Measurements from ENCODE around the gene SMARCA1.
"Not testable (repeated sequence)": the region's sequence is repeated elsewhere in the genome, so short reads cannot be mapped to it uniquely, and the experiment has no call there.

The SMARCA1 gene
- total RNA-seq: 0.56 reads per million

DNA sequence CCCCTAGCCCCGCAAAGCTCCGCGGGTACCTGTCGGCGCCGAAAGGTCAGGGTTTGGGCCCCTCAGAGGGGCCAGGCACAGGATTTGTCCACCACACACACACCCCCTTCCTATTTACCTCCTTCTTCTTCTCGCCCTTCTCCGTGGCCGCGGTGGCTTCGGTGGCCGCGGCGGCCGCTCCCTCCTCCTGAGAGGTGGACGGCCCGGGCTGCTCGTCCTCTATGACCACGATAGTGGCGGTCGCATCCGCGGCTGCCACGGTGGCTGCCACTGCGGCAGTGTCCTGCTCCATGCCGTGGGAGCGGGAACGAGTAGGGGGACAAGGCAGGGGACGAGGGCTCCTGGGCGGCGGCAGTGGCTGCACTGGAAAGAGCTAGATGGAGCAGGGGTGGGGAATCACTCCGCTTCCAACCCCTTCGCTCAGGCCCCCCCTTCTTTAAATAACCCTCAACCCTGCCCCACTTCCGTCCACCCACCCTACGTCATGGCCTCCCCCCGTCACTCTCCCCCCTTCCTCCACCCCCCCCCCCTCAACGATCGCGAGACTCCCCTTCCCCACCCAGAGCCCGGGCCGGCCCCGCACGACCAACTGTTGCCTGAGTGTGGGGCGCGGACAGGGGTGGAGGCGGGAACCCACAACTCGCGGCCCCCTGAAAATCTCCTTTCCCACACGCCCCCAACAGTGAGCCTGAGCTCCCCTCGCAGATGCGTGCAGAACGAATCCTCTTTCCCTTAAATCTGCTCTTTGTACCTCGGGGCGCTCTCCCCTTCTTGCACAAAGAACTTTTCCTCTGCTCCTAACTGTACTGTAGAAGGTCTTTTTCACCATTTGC lies at the start of gene SMARCA1:
Gene SMARCA1 (minus strand): TSS at position 412 of the 833 bp plus-strand sequence. CDS start 120 bp downstream, at position 292.
- no peak for DNase-seq

GRCh38 chrX:129572422-129572821 lies 49.1 kb upstream of the SMARCA1 start:
- DNase-seq: no peak

DNA sequence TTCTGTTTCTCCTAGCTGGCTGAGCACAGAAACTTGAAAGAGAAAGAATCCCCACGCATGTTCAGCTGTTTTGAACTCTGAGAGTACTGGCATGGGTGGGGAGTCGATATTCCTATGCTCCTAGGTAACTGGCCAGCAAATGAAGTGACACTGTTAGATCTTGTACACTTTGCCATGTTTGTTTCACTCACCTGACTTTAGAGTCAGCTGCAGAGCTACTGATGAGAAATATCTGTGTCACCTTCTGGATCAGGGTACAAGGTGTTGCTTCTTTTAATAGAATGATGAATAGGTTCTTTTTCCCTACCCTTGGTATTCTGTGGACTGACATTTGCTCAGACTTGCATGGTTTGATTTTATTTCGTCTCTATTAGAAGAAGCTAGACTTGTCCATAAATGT lies 45.1 kb upstream of the SMARCA1 start:
- no peak for DNase-seq

GRCh38 chrX:129566073-129566472 lies 42.8 kb upstream of the SMARCA1 start:
- DNase-seq: no peak

DNA sequence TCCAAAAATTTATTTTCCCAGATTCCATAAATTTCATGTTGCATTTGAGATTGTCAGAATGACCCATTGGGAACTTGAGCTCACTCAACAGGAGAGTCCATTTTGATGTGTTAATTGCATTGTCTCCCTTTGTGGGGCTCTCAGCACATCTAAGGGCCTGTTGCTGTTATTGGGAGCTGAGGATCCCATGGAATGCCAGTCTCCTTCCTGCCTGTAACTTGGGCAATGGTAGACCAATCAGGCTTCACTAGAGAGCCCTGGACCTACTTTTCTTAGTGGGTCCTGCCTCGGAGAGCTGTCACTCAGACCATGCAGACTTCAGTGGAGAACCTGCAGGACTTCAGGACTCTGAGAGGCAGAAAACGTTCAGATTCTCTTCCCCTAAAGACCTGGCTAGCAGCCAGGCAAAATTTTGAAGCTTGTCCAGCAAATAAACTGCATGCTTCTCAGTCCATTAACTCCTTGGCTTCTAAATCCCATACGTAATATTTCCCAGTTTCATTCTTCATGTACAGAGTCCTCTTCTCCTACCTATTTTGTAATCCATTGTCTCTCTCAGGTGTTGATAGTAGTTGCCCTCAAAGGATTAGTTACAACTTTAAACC lies 41.9 kb upstream of the SMARCA1 start:
- DNase-seq: no peak

DNA sequence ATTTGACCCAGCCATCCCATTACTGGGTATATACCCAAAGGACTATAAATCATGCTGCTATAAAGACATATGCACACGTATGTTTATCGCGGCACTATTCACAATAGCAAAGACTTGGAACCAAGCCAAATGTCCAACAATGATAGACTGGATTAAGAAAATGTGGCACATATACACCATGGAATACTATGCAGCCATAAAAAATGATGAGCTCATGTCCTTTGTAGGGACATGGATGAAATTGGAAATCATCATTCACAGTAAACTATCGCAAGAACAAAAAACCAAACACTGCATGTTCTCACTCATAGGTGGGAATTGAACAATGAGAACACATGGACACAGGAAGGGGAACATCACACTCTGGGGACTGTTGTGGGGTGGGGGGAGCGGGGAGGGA lies 41.1 kb upstream of the SMARCA1 start:
- not testable (repeated sequence) for DNase-seq

GRCh38 chrX:129561453-129561852 lies 38.2 kb upstream of the SMARCA1 start:
- DNase-seq: no peak

GRCh38 chrX:129559783-129560182 lies 36.5 kb upstream of the SMARCA1 start:
- DNase-seq: no peak

- DNase-seq: no peak
These were observed 34.7 kb upstream of the SMARCA1 start for GRCh38 chrX:129557844-129558480.

- no peak for DNase-seq
These were observed 33.6 kb upstream of the SMARCA1 start for GRCh38 chrX:129556806-129557315.

DNA sequence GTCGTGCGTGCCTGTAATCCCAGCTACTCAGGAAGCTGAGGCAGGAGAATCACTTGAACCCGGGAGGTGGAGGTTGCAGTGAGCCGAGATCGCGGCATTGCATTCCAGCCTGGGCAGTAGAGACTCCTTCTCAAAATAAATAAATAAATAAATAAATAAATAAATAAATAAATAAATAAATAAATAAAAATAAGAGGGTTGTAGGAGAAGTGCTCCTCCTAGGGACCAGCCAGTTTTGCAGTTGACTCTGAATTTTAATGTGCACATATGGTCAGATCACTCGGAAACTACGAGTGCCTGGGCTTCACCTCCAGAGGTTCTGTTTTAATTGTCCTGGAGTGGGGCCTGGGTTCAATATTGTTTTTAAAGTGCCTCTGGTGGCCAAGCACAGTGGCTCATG lies 31.5 kb upstream of the SMARCA1 start:
- DNase-seq: not testable (repeated sequence)

- DNase-seq: no peak
These were observed 30.5 kb upstream of the SMARCA1 start for GRCh38 chrX:129553619-129554288.

GRCh38 chrX:129549124-129549523 lies 25.8 kb upstream of the SMARCA1 start:
- no peak for DNase-seq

DNA sequence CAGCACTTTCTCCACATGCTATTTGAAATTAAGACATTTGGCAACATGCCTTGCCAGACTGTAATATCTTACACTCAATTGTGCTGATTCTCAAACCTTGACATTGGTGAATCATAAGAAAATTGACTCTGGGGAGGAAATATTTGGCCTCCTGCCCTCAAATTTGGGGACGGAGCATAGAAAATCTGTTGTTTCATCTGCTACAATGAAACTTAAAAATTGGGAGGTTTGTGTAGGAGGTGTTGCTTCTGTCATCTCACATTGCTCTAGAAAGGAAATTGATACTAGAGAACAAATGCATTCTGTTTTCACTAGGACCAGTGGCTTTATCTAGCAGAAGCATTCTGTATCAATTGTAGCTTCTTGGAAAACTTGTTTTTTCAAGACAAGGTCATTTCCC lies 22.1 kb upstream of the SMARCA1 start:
- DNase-seq: no peak

DNA sequence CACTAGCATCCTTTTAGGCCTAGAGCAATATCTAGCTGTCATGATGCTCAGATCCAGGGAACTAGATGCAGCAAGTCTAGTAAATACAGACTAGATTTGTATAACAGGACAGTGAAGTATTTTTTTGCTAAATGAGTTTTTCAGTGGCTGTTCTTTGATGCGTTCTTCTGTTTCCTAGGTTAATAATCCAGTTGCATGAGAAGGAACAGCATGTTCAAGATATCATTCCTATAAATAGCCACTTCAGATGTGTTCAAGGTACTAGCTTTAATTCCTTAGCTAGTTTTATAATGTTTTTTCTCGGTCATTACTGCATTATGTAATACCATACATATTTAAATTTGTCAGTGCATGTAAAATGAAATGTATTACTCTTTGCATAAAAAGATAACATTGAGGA lies 21.5 kb upstream of the SMARCA1 start:
- DNase-seq: no peak

GRCh38 chrX:129540722-129541184 lies 17.5 kb upstream of the SMARCA1 start:
- no peak for DNase-seq

- no peak for DNase-seq
These were observed 16.9 kb upstream of the SMARCA1 start, which contains the start of gene OCRL for GRCh38 chrX:129540068-129540653. TSS of gene OCRL (plus strand) at chrX:129540259. CDS start at chrX:129540440, 181 bp downstream.

DNA sequence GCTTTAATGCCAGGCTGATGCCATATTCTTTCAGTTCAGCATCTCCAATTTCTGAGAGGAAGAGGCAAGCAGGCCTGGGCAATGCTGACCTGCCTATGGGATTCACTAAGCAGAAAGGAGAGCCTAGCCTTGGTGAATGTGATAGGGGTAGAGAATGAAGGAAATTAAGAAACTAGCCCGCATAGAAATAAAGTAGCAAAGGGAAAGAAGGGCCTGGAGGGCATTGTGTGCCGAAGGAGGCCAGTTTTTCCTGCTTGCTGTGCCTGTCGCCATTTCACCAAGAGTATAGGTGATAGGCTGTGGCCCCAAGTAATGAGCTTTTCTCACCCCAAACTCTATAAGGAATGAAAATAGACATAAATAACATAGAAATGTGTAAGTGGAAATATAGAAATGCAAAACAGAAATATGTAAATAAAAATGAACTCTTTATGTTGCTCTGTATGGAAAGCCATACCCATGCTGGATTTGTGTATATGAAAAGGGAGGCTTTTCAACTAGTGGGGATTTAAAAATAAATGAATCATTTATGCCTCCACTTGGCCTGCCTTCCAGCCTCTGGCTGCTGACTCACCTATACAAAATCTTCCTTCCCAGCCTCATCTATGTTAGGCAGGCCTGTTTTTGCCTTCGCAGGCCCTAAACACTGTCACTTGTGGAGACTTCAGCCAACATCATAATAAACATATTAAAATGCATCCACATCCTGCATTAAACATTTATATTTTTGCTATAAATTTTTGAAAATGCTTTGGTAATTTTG lies 11.7 kb upstream of the SMARCA1 start:
- DNase-seq: no peak

DNA sequence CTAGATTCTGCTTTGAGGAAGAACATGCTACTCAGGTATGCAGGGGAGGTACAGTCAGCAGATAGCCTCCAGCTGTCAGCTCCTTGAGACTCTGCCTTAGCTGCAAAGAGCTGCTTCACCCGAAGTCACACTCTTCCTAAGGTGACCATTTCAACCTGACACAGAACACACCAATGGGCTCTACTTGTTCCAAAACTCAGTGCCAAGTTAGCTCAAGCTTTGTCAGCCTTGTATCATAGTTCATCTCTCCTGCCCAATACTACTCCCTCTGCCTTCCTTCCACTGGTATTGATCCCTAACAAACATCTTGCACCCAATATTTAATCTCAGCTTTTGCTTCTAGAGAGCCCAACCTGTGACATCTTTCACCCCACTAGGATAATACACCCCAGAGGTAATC lies 7.8 kb upstream of the SMARCA1 start:
- no peak for DNase-seq

GRCh38 chrX:129530410-129530809 lies 7.1 kb upstream of the SMARCA1 start:
- DNase-seq: no peak

GRCh38 chrX:129529685-129530281 lies 6.5 kb upstream of the SMARCA1 start:
- DNase-seq: no peak

All from effector CD4-positive, alpha-beta T cell (primary cell).